ENCODE results near the gene MESD.

Gene MESD

GRCh38 chr15:80978685-80979329, 10.8 kb downstream of the MESD start:
- H3K4me3 ChIP-seq (ENCODE audit: low read depth, low read length) = no peak overlapping the region
- peak; percentile 39 for DNase-seq (ENCODE audit: low read depth, low spot score)
- TF ChIP-seq CTCF (IDR thresholded peaks at IDR 0.05; ENCODE audit: low read depth, low read length) = no peak
- in situ Hi-C loops (cut with HindIII; ENCODE audit: low sequenced_read_pairs) = no loop called here

GRCh38 chr15:80977627-80978036, 12.0 kb downstream of the MESD start:
- H3K4me3 ChIP-seq (ENCODE audit: low read depth, low read length) = no peak overlapping the region
- peak; percentile 49 for DNase-seq (ENCODE audit: low read depth, low spot score)
- in situ Hi-C loops (cut with HindIII; ENCODE audit: low sequenced_read_pairs) = no loop called here
- peak; percentile 64 for TF ChIP-seq CTCF (IDR thresholded peaks at IDR 0.05; ENCODE audit: low read depth, low read length)

- DNase-seq (ENCODE audit: low read depth, low spot score) = no peak
- in situ Hi-C loops (cut with HindIII; ENCODE audit: low sequenced_read_pairs) = no loop called here
- no peak for TF ChIP-seq CTCF (IDR thresholded peaks at IDR 0.05; ENCODE audit: low read depth, low read length)
- H3K4me3 ChIP-seq (ENCODE audit: low read depth, low read length) = no peak overlapping the region
These were observed 12.8 kb downstream of the MESD start for GRCh38 chr15:80976851-80977250.

GRCh38 chr15:80974914-80975313, 14.7 kb downstream of the MESD start:
- in situ Hi-C loops (cut with HindIII; ENCODE audit: low sequenced_read_pairs) = no loop called here
- no peak for DNase-seq (ENCODE audit: low read depth, low spot score)
- TF ChIP-seq CTCF (IDR thresholded peaks at IDR 0.05; ENCODE audit: low read depth, low read length) = no peak
- H3K4me3 ChIP-seq (ENCODE audit: low read depth, low read length) = no peak overlapping the region

GRCh38 chr15:80972276-80972675, 17.3 kb downstream of the MESD start:
- no peak for TF ChIP-seq CTCF (IDR thresholded peaks at IDR 0.05; ENCODE audit: low read depth, low read length)
- no peak overlapping the region for H3K4me3 ChIP-seq (ENCODE audit: low read depth, low read length)
- in situ Hi-C loops (cut with HindIII; ENCODE audit: low sequenced_read_pairs) = no loop called here
- no peak for DNase-seq (ENCODE audit: low read depth, low spot score)

- in situ Hi-C loops (cut with HindIII; ENCODE audit: low sequenced_read_pairs) = no loop called here
- no peak for DNase-seq (ENCODE audit: low read depth, low spot score)
- H3K4me3 ChIP-seq (ENCODE audit: low read depth, low read length) = no peak overlapping the region
- no peak for TF ChIP-seq CTCF (IDR thresholded peaks at IDR 0.05; ENCODE audit: low read depth, low read length)
These were observed 18.5 kb downstream of the MESD start for GRCh38 chr15:80971143-80971542.
